Fibroblast of skin of abdomen (primary cell): ENCODE results near the gene HERPUD1. TPM values are rescaled to one million over a fixed set of nuclear protein-coding genes. Genes with fewer than 3 reads are reported as not detected.
"Not testable (repeated sequence)": the region's sequence is repeated elsewhere in the genome, so short reads cannot be mapped to it uniquely, and the experiment has no call there.

ENCODE experiments used
- DNase-seq: peaks from one replicate; pipeline ENCODE4 v3.0.0-alpha.2; 2013
- polyA plus RNA-seq, 2 experiments: library from polyadenylated mRNA; unstranded; fragments of 120-200 nt; gene quantifications; one replicate each; pipeline ENCODE4 v1.2.1, GENCODE V29; 2013; ENCODE audit not compliant: insufficient read length in 2 of 2

Gene HERPUD1
- 197 TPM for polyA plus RNA-seq (2013, experiment 1 of 2; ENCODE audit: insufficient read length)
- 203 TPM for polyA plus RNA-seq (2013, experiment 2 of 2; ENCODE audit: insufficient read length)

DNA sequence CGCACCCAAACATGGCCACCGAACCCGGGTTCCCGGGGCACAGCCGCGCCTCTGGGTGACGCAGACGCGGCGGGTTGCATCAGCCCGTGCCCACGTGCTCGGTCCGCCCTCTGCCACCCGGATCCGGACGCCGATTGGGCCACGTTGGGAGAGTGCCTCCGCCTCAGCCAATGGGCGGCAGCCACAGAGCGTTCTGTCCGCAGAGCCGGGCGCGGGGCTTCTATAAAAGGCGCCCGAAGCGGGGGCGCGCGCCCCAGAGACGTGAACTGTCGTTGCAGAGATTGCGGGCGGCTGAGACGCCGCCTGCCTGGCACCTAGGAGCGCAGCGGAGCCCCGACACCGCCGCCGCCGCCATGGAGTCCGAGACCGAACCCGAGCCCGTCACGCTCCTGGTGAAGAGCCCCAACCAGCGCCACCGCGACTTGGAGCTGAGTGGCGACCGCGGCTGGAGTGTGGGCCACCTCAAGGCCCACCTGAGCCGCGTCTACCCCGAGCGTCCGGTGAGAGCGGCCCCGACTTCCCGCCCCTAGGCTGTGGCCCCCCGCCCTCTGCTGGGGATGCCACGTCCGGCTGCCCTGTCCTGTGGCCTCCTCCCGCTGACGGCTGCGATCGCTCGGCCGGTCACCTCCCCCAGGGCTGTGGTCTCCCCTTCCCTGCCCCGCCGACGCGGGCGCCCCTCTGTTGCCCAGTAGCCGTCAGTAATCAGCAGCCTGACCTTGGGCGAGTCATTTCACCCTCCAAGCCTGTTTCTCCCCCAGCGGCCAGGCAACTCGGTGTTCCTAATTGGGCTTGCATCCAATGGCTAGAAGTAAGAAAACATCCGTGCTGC lies at the start of gene HERPUD1:
HERPUD1 (plus strand) TSS at position 251 of the 829 bp plus-strand sequence; CDS start at position 354, 103 bp downstream.
- peak; percentile 99 for DNase-seq

DNA sequence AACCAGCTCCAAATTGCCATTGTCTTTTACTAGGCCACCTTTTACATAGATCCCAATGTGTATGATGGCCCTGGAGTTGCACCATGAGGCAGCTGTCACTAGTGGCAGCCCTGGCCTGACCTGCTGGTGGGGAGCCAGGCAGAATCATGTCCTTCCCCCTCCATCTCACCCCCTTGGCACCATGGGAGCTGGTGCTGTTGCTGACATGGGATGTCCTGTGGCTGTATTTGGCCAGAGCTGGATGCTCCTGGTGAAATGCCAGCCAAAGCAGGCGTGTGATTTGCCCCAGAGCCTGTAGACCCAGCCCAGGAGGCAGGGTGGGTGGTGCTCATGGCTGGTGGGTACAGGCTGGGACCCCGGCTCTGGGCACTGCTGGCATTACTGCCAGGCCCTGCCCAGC lies 48.4 kb upstream of the HERPUD1 start:
- no peak for DNase-seq

DNA sequence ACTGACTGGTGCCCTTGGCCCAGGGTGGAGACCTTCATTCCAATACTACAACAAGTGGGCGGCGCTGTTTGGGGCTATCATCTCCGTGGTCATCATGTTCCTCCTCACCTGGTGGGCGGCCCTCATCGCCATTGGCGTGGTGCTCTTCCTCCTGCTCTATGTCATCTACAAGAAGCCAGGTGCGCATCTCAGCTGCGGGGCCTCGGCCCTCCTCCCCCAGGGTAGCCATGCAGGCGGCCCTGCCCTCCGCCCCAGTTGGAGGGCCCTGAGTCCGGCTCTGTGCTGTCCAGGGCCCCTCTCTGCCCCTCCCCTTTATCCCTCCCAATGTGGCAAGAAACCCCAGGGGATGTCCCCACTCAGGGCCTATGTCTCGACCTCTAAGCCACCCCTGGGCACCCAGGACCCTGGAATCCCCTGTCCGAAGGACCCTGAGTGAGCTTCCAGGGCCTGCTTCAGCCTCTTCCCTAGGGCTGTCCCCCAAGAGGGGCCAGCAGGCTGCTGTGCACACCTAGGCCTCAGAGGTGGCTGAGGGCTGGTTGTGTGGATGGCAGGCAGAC lies 47.8 kb upstream of the HERPUD1 start:
- DNase-seq, result no peak

GRCh38 chr16:56884929-56885328 lies 47.0 kb upstream of the HERPUD1 start:
- DNase-seq, result not testable (repeated sequence)

DNA sequence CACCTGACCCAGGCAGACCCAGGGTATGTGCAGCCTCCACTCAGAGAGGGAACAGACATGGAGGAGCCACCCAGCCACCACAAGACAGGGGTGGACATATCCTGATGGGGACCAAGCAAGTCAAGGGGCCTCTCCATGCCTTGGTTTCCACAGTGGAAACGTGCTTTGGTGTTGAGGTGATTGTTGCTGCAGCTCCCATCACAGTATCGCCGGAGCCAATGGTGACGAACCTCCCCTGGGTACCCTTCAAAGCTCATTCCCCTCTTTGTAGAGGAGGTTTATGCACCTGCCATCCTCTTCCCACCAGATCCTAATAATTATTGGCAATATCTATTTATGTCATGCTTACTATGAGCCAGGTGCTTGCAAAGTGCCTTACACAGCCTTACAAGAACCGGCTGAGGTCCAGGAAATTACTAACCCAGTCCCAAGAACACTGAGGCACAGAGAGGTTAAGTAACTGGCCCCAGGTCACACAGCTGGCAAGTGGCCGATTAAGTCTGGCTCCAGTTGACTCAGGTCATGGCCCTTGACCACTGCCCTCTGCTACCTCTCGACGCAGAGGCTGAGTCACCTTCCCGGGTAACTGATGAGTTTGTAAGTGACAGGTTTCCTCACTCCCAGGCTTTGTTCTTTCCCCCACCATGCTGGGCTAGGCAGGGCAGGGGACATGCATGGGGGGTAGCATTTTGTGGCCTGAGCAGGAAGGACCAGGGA lies 46.3 kb upstream of the HERPUD1 start:
- DNase-seq, result no peak

DNA sequence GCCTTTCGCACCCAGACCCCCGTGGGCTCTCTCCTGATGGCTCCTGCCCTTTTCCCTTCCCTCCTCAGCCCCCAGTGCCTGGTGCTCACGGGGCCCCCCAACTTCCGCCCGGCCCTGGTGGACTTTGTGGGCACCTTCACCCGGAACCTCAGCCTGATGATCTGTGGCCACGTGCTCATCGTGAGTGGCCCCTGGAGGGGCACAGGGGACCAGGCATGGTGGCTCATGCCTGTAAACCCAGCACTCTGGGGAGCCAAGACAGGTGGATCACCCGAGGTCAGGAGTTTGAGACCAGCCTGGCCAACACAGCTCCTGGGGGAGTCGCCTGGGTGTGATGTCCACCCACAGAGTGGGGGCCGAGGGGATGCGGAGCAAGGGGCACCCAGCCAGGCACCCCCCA lies 45.6 kb upstream of the HERPUD1 start:
- no peak for DNase-seq

DNA sequence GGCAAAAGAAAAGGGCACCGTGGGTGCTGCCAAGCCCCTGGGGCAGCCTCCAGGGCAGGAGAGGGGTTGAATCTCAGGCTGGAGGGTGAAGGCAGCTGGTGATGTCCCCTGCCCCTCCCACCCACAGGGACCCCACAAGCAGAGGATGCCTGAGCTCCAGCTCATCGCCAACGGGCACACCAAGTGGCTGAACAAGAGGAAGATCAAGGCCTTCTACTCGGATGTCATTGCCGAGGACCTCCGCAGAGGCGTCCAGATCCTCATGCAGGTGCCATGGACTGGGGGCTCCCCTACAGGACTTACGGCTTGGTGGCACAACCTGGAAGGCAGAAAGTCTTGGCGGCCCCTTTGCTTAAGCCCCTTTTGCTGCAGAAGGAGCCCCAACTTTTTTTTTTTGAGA lies 45.1 kb upstream of the HERPUD1 start:
- no peak for DNase-seq

GRCh38 chr16:56888806-56889205 lies 43.1 kb upstream of the HERPUD1 start:
- no peak for DNase-seq

- no peak for DNase-seq
Measured at GRCh38 chr16:56889206-56889605, 42.7 kb upstream of the HERPUD1 start.

GRCh38 chr16:56891685-56892084 lies 40.3 kb upstream of the HERPUD1 start:
- DNase-seq, result no peak

GRCh38 chr16:56892705-56893104 lies 39.2 kb upstream of the HERPUD1 start:
- DNase-seq, result no peak

DNA sequence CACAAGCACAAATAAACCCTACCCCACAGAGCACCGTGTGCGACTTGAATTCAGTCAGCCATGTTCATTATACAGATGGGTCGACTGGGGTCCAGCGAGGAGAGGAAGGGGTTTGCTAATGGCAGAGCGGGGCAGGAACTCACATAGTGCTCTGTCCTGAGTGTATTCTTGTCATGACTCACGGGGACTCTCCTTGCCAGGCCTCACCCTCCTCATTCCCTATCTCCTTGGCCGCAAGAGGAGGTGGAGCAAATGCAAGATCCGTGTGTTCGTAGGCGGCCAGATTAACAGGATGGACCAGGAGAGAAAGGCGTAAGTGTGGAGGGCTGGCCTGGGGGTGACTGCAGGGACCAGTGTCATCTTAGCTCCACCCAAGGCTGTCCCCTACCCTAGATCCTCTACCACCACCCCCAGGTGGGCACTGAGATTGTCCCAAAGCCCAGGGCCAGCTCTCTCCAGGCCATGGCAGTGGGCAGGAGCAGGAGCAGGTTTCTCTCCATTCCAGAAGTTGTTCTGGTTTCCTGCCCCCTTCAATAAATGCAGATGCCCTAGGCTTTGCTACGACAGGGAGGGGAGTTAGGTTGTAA lies 37.5 kb upstream of the HERPUD1 start:
- DNase-seq, result no peak

- no peak for DNase-seq
Measured at GRCh38 chr16:56895813-56896212, 36.1 kb upstream of the HERPUD1 start.

DNA sequence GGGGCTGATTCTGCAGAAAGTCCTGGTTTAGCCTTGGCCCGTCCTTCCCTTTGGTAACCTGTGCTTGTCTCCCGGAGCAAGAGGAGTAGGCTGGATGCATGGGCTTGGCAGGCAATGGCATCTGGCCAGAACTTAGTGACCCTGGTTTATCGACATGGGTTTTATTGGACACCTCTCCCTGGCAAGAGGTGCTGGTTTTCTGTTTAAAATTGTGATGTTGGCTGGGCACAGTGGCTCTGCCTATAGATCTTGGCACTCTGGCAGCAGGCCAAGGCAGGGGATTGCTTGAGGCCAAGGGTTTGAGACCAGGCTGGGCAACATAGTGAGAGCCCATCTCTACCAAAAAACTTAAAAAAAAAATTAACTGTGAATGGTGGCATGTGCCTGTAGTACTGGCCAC lies 35.7 kb upstream of the HERPUD1 start:
- DNase-seq, result no peak

GRCh38 chr16:56897026-56897799 lies 34.7 kb upstream of the HERPUD1 start:
- DNase-seq, result no peak

GRCh38 chr16:56898847-56899246 lies 33.1 kb upstream of the HERPUD1 start:
- no peak for DNase-seq

DNA sequence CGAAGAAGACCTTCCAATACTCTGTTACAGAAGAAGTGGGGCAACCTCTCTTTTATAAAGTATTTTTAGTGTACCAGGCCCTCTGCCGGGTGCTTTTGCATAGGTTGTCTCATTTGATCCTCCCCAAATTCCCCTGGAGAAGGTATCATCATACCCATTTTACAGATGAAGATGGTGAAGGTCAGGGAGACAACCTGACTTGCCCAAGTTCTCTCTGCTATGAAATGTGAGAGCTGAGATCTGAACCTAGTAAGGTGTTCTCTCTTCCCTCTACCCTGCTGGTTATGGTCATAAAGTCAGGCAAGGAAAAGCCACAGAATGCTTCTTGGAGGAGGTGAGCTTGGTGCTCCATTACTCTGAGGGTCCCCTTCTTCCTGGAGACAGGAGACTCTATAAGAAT lies 28.1 kb upstream of the HERPUD1 start:
- no peak for DNase-seq

DNA sequence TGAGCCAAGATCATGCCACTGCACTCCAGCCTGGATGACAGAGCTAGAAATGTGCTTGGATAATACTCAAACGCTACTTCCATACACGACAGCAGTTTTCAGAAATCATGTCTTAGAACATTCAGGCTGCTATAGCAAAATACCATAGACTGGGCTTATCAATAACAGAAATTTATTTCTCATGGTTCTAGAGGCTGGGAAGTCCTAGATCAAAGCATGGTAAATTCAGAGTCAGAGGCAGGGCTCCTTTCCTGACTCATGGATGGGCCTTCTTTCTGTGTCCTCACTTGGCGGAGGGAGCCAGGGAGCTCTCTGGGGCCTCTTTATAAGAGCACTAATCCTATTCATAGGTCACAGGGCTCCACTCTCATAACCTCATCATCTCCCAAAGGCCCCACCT lies 24.5 kb upstream of the HERPUD1 start:
- no peak for DNase-seq

GRCh38 chr16:56909527-56909979 lies 22.4 kb upstream of the HERPUD1 start:
- DNase-seq, result peak; percentile 13

DNA sequence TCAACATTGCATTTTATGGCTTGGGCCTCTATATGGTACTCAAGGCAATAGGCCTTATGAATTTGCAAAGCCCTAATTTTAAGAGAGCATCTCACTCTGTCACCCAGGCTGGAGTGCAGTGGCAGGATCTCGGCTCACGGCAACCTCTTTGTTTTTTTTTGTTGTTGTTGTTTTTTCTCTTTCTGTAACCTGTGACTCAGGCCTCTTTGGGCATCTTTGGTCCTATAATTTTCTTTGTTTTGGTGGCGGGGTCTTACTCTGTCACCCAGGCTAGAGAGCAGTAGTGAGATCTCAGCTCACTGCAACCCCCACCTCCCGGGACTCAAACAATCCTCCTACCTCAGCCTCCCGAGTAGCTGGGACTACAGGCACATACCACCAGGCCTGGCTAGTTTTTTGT lies 21.8 kb upstream of the HERPUD1 start:
- DNase-seq, result no peak

DNA sequence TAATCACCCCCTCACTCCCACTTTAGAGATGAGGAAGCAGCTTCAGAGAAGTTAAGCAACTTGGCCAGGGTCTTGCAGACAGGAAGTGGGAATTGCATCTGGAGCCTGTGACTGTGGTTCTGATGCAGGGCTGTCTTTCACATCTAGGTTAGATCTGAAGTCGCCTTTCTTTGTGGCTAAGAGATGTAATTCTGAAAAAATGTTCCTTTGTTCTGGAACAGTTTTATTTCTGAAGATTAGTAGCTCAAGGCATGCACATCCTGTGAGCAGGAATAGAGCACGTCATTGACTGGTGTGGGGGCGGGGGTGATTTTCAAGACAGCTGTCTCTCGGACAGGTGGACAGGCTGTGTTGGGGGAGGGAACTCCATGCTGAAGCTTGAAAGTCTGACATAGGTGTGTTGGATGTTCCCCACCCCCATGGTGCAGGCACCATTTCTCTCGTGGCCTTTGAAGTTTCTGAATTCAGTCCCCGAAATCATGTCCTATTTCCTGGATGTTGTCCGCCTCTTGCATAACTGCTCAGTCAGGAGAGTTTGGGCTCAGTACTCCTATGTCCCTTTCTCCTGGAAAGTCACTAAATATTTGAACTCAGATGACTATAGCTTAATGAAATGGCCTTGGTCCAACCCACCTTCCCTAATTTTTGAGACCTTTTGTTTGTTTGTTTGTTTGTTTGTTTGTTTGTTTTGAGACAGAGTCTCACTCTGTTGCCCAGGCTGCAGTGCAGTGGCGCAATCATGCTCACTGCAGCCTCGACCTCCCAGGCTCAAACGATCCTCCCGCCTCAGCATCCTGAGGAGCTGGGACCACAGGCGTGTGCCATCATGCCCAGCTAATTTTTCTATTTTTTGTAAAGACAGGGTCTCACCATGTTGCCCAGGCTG lies 21.0 kb upstream of the HERPUD1 start:
- peak; percentile 93 for DNase-seq
